ENCODE results near the gene EID2. TPM values are rescaled to one million over a fixed set of nuclear protein-coding genes. Genes with fewer than 3 reads are reported as not detected.

EID2 gene
- total RNA-seq, 1 experiment from 2014 or later, result 29.3 TPM

DNA sequence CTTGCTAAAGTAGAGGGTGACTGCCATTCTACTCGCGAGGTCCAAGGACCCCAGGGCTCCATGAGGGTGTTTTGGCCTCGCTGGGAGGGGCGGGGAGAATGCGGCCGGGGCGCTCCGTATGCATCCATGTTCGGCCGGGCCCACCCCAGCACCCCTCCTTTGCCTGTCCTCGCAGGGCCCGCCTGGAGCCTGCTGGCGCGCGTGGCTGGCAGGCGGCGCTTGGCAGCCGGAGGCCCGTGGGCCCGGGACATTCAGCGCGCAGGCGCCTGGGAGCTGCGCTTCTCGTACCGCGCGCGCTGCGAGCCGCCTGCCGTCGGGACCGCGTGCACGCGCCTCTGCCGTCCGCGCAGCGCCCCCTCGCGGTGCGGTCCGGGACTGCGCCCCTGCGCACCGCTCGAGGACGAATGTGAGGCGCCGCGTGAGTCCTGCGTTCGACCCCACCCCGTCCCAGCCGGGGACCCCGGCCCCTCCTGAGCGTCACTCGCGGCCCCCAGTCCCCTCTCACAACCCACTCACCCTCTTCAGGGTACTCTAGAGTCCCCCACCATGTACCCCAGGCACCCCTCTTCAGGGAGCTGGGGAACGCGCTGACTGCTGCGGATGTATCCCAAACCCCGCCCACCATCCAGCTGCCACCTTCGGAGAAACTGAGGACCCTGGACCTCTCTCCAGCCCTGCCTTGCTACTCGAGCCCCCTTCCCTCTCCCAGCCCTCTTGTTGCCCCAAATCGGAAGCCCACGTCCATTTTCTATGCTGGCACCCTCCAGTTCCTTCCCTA lies 37.1 kb downstream of the EID2 start:
- peak; percentile 25 for DNase-seq (ENCODE audit: low spot score)

DNA sequence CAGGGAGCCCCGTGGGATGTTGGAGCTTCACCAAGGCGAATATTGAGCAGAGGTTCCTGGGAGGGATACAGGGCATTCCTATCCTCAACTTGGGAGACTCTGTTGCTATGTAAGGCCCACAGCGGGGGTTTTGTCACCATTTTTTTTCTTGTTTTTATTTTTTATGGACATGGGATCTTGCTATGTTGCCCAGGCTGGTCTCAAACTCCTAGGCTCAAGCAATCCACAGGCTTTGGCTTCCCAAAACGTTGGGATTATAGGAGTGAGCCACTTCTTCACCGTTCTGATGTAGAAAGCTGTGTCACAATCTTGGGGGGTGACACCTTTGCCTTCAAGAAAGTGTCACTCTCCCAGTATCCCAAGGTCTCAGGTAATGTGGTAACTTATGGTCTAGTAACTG lies 38.6 kb downstream of the EID2 start:
- DNase-seq (ENCODE audit: low spot score), result no peak

DNA sequence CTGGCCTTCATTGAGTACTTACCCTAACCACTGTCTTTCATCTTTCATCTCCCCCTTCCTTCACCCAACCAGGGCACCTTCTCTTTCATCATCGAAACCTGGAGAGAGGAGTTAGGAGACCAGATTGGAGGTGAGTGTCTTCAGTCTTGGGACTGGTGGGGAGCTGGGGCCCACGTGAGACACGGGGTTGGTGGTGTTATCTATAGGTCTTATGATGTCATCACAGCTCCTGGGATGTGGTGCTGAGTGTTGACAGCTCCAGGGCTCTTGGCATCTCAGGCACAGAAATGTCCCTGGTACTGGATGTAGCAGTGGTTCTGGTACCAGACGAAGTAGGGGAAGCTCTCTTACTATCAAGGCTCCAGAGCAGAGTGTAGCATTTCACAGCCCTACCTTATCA lies 39.4 kb downstream of the EID2 start:
- no peak for DNase-seq (ENCODE audit: low spot score)

DNA sequence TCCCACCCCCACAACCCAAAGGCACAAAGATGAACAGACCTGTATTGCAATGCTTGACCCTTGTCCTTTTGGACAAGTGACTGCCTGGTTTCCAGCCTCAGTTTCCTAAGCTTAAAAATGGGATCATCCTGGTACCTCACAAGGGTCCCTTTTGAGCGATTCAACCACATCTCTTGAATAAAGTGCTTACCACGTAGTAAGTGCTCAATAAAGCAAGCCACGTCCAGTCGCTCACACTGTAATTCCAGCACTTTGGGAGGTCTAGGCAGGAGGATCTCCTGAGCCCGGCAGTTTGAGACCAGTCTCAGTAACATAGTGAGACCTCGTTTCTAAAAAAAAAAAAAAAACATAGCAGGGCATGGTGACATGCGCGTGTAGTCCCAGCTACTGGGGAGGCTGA lies 40.0 kb downstream of the EID2 start:
- no peak for DNase-seq (ENCODE audit: low spot score)

DNA sequence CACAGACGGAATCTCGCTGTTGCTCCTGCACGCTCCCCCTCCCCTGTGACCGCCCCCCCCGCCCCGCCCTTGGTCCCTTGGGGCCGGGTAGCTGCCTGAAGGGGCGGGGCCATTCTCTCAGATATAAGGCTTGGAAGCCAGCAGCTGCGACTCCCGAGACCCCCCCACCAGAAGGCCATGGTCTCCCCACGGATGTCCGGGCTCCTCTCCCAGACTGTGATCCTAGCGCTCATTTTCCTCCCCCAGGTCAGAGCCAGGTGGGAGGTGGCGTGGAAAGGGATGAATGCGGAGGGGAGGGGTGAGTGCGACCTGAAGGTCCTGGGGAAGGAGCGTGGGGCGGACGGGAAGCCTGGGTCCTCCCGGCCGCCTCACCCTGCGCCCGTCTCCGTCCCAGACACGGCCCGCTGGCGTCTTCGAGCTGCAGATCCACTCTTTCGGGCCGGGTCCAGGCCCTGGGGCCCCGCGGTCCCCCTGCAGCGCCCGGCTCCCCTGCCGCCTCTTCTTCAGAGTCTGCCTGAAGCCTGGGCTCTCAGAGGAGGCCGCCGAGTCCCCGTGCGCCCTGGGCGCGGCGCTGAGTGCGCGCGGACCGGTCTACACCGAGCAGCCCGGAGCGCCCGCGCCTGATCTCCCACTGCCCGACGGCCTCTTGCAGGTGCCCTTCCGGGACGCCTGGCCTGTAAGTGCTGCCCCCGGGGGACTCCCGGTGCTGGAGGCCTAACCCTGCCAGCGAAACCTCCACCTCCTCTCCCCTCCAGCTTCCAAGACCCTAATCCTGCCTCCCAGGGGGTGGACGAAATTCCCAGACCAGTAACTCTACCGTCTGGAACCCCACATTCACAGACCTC lies 40.9 kb downstream of the EID2 start, which contains the start of gene DLL3:
Gene DLL3 (plus strand): TSS at position 150 of the 845 bp plus-strand sequence. CDS start 28 bp downstream, at position 178.
- DNase-seq (ENCODE audit: low spot score), result no peak

DNA sequence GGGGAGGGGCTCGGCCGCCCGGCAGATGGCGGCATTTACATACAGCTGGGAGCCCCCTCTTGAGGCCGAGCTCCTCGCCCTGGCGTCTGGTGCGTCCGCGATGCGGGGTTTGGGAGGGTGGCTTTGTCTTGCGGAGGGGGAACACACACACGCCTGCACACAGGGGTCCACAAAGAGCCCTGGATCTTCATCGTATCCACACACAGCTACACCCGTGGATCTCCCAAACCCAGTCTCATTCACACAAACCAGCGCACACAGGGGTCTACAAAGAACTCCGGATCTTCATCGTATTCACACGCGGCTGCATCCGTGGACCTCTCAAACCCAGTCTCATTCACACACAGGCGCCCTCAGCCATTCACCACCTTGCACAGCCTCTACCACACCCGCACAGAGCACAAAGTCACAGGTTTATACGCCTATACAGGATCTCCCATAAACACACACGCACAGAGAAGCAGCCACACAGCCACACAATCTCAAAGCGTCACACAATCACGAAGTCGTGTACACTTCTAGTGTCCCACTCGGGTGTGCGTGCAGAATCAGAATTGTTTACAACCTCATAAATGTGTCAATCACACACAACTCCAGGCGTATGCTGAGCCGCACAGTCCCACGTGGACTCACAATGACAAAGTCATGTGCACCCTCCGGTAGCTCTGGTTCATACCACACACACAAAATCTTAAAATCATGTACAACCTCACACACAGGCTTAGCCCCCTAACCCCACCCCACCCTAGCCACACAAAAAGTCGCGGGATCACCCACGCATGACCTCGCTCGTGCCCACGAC lies 41.8 kb downstream of the EID2 start:
- DNase-seq (ENCODE audit: low spot score), result no peak

DNA sequence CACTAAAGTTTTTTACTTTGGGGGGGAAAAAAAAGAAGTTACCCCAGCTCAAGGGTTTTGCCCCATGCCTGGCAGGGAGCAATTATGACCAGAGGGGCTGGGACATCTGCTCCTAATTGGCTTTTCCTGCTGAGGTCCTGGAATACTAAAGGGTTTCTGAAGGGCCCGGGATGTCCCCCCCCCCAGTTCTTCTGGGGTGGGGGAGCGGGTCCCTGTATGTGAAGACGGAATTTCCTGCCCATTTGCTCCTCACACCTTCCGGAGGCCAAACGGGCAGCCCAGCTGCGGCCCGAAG lies 42.3 kb downstream of the EID2 start:
- DNase-seq (ENCODE audit: low spot score), result no peak

DNA sequence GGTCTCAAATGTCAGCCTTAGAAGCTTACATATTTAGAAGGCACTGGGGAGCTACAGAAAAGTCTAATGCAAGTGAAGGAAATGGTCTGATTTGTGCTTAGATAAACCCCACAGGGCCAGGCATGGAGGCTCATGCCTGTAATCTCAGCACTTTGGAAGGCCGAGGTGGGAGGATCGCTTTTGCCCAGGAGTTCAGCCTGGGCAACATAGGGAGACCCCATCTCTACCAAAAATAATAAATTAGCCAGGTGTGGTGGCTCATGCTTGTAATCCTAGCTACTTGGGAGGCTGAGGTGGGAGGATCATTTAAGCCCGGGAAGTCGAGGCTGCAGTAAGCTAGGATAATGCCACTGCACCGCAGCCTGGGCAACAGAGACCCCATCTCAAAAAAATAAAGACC lies 43.9 kb downstream of the EID2 start:
- DNase-seq (ENCODE audit: low spot score), result no peak

DNA sequence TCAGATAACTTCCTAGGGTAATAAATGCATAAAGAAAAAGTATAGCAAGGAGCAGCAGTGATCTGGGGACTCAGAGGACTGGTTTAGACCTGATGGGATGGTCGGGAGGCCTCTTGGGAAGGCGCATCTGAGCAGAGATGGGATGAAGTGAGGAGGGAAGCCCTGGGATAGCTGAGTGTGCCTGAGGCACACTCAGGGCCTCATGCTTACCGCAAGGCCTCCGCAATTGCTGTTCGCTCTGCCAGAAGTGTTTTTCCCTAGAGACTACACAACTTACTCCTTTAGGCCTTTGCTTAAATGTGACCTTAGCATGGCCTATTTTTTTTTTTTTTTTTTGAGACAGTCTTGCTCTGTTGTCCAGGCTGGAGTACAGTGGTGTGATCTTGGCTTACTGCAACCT lies 45.3 kb downstream of the EID2 start:
- DNase-seq (ENCODE audit: low spot score), result no peak

DNA sequence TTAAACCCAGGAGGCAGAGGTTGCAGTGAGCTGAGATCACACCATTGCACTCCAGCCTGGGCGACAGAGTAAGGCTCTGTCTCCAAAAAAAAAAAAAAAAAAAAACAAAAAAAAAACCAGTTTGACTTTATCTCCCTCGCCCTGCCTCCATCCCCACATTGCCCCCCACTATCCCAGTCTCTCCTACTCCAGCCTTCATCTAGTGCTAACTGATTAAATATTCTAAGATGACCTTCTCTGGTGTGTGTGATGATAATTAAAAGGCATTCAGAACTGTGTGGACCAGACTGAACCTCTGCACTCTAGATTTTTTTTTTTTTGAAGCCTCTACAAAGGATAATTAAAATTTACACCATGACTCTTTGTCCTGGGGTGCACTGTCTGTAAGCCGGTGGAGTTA lies 47.2 kb downstream of the EID2 start:
- DNase-seq (ENCODE audit: low spot score), result no peak

DNA sequence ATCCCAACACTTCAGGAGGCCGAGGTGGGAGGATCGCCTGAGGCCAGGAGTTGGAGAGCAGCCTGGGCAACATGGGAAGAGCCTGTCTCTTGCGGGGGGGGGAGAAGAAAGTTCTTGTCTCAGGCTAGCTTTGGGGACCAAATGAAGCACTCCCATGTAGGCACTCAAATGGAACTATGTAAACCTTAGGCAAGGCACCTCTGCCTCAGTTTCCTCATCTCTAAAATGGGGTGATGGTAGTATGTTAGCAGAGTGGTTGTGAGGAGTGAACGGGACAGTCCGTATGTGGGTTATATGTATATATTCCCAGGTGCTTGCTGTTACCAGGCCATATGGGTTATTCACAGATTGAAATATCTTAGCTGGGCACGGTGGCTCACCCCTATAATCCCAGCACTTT lies 47.7 kb downstream of the EID2 start:
- DNase-seq (ENCODE audit: low spot score), result no peak

DNA sequence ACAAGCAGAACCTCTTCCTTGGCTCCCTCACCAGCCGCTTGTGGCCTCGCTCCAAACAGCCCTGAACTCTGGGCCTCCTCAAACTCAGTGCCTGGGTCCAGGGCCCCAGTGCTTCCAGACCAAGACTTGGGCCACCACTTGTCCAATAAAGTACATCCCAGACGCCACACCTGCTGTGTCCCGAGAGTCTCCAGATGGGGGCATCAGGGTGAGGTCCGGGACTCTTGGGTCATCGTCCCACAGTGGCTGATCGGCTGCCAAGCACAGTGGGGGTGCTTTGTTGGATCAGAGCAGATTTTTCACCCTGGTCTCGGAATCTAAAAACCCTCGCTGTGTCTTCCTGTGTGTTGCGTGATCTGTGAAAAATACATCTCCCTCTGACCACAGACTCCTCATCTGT lies 50.2 kb downstream of the EID2 start:
- DNase-seq (ENCODE audit: low spot score), result no peak

Other genes starting within 250 kb of the EID2 start
- not detected in 2 replicates for gene IFNL1, start 243.8 kb downstream of the EID2 start, total RNA-seq (2014; rRNA removed; shearing (Covaris generic))
- 1.7 and 1.9 TPM in 2 replicates for gene LRFN1, start 219.3 kb downstream of the EID2 start, total RNA-seq (2014; rRNA removed; shearing (Covaris generic))
- 0.48 TPM in 1 of 2 replicates, not detected in the other for gene GMFG, start 204.1 kb downstream of the EID2 start, total RNA-seq (2014; rRNA removed; shearing (Covaris generic))
- 55.7 and 81.4 TPM in 2 replicates for gene SAMD4B, start 197.7 kb downstream of the EID2 start, total RNA-seq (2014; rRNA removed; shearing (Covaris generic))
- 55.3 and 69.9 TPM in 2 replicates for gene PAF1, start 149.1 kb downstream of the EID2 start, total RNA-seq (2014; rRNA removed; shearing (Covaris generic))
- 20.9 and 24.7 TPM in 2 replicates for gene MED29, start 148.8 kb downstream of the EID2 start, total RNA-seq (2014; rRNA removed; shearing (Covaris generic))
- 0.50 and 1.5 TPM in 2 replicates for gene ZFP36, start 133.3 kb downstream of the EID2 start, total RNA-seq (2014; rRNA removed; shearing (Covaris generic))
- gene PLEKHG2, start 127.5 kb downstream of the EID2 start, total RNA-seq (2014; rRNA removed; shearing (Covaris generic)), result 11.4 and 17.3 TPM in 2 replicates
- gene RPS16, start 104.2 kb downstream of the EID2 start, total RNA-seq (2014; rRNA removed; shearing (Covaris generic)), result 145 and 262 TPM in 2 replicates
- 101 and 116 TPM in 2 replicates for gene SUPT5H, start 94.6 kb downstream of the EID2 start, total RNA-seq (2014; rRNA removed; shearing (Covaris generic))
- 116 and 127 TPM in 2 replicates for gene TIMM50, start 59.3 kb downstream of the EID2 start, total RNA-seq (2014; rRNA removed; shearing (Covaris generic))
- gene DLL3, start 41.2 kb downstream of the EID2 start, total RNA-seq (2014; rRNA removed; shearing (Covaris generic)), result not detected in 2 replicates
- gene SELENOV, start 25.0 kb downstream of the EID2 start, total RNA-seq (2014; rRNA removed; shearing (Covaris generic)), result not detected in 2 replicates
- 9.4 and 15.8 TPM in 2 replicates for gene EID2B, start 7.3 kb downstream of the EID2 start, total RNA-seq (2014; rRNA removed; shearing (Covaris generic))
- gene LGALS13, start 62.4 kb upstream of the EID2 start, total RNA-seq (2014; rRNA removed; shearing (Covaris generic)), result not detected in 2 replicates
- not detected in 2 replicates for gene LGALS16, start 115.8 kb upstream of the EID2 start, total RNA-seq (2014; rRNA removed; shearing (Covaris generic))
- gene LGALS14, start 164.3 kb upstream of the EID2 start, total RNA-seq (2014; rRNA removed; shearing (Covaris generic)), result not detected in 2 replicates
- not detected in 2 replicates for gene CLC, start 197.9 kb upstream of the EID2 start, total RNA-seq (2014; rRNA removed; shearing (Covaris generic))
- not detected in 2 replicates for gene LEUTX, start 238.7 kb upstream of the EID2 start, total RNA-seq (2014; rRNA removed; shearing (Covaris generic))

All from A172 (cell line).